CD14-positive monocyte (primary cell): ENCODE results near the gene SPATA13. TPM values are rescaled to one million over a fixed set of nuclear protein-coding genes. Genes with fewer than 3 reads are reported as not detected.
A peak's percentile ranks its signal among the peaks of the same experiment; 100 is the strongest.

Experiments
- DNase-seq, 3 donors: peaks; one replicate each; pipeline ENCODE4 v3.0.0-alpha.2; 2011 to 2022
- H2AFZ ChIP-seq: 2 replicates; pipeline ENCODE4 v1.6.0; 2012; ENCODE audit warnings: mild to moderate bottlenecking, low read depth, low read length, inconsistent platforms; ENCODE audit not compliant: insufficient read depth, poor library complexity, severe bottlenecking
- H3K27ac ChIP-seq, 2 donors: 1 replicate in 1 of 2; 2 replicates in 1 of 2; pipeline ENCODE4 v1.5.1; 2012 to 2013; ENCODE audit warnings: low read length in 2 of 2, control low read depth in 1 of 2, inconsistent platforms in 1 of 2, low read depth in 1 of 2, mild to moderate bottlenecking in 1 of 2
- H3K27me3 ChIP-seq, 2 donors: one replicate each; pipeline versions ENCODE4 v1.6.0 to v1.6.1; 2011 to 2013; ENCODE audit warnings: low read length in 2 of 2; ENCODE audit not compliant: control insufficient read depth in 2 of 2, insufficient read depth in 2 of 2
- H3K36me3 ChIP-seq, 2 donors: replicated peaks in 1 of 2; 1 replicate in 1 of 2; 2 replicates in 1 of 2; pipeline versions ENCODE4 v1.5.1 to v1.6.1; 2012 to 2013; ENCODE audit warnings: low read length in 2 of 2, control low read depth in 1 of 2, inconsistent platforms in 1 of 2, mild to moderate bottlenecking in 1 of 2; ENCODE audit not compliant: insufficient read depth in 2 of 2, control insufficient read depth in 1 of 2
- H3K4me1 ChIP-seq, 2 donors: 1 replicate in 1 of 2; 2 replicates in 1 of 2; pipeline versions ENCODE4 v1.5.1 to v1.6.1; 2012 to 2013; ENCODE audit warnings: low read length in 2 of 2, control low read depth in 1 of 2, inconsistent platforms in 1 of 2, mild to moderate bottlenecking in 1 of 2, moderate library complexity in 1 of 2; ENCODE audit not compliant: insufficient read depth in 2 of 2, control insufficient read depth in 1 of 2
- H3K4me2 ChIP-seq: replicated peaks from 2 replicates; pipeline ENCODE3; 2012; ENCODE audit warnings: low read length, moderate library complexity, mild to moderate bottlenecking; ENCODE audit not compliant: poor library complexity, severe bottlenecking; ENCODE audit errors: extremely low read depth
- H3K4me3 ChIP-seq, 3 experiments: fragments of 200-600 bp in 1 of 3; sonication (generic) in 1 of 3; replicated peaks in 1 of 3; 1 replicate in 2 of 3; 2 replicates in 1 of 3; pipeline ENCODE4 v1.5.1; 2011 to 2013; ENCODE audit warnings: low read length in 3 of 3, mild to moderate bottlenecking in 3 of 3, control low read depth in 2 of 3, low read depth in 2 of 3, inconsistent platforms in 1 of 3, moderate library complexity in 1 of 3
- H3K79me2 ChIP-seq: 2 replicates; pipeline ENCODE4 v1.6.0; 2012; ENCODE audit warnings: mild to moderate bottlenecking, control low read depth, inconsistent platforms, low read length, moderate library complexity; ENCODE audit not compliant: insufficient read depth
- H3K9ac ChIP-seq: 2 replicates; pipeline ENCODE4 v1.6.0; 2017; ENCODE audit warnings: low read length, mild to moderate bottlenecking; ENCODE audit not compliant: insufficient read depth, poor library complexity, severe bottlenecking
- H3K9me3 ChIP-seq, 2 donors: replicated peaks in 1 of 2; 1 replicate in 1 of 2; 2 replicates in 1 of 2; pipeline versions ENCODE4 v1.5.1 to v1.6.1; 2012 to 2013; ENCODE audit warnings: low read length in 2 of 2, control low read depth in 1 of 2; ENCODE audit not compliant: control insufficient read depth in 1 of 2, insufficient read depth in 1 of 2
- H4K20me1 ChIP-seq: 2 replicates; pipeline ENCODE4 v1.6.0; 2012; ENCODE audit warnings: mild to moderate bottlenecking, low read length, control low read depth, moderate library complexity; ENCODE audit not compliant: insufficient read depth
- H3K27ac Mint-ChIP-seq, 7 donors: one replicate each; pipeline ENCODE4 v1.8.0; 2020; ENCODE audit warnings: mild to moderate bottlenecking in 7 of 7, mixed read lengths in 7 of 7, moderate library complexity in 6 of 7, inconsistent platforms in 2 of 7
- H3K27me3 Mint-ChIP-seq, 3 donors: one replicate each; pipeline ENCODE4 v1.8.0; 2021 to 2022; ENCODE audit warnings: low read depth in 3 of 3, mild to moderate bottlenecking in 3 of 3, mixed read lengths in 3 of 3, moderate library complexity in 3 of 3, inconsistent platforms in 1 of 3
- H3K36me3 Mint-ChIP-seq, 2 donors: one replicate each; pipeline ENCODE4 v1.8.0; 2020; ENCODE audit warnings: mixed read lengths in 2 of 2, inconsistent platforms in 1 of 2, mild to moderate bottlenecking in 1 of 2
- H3K4me1 Mint-ChIP-seq: one replicate; pipeline ENCODE4 v1.8.0; 2020; ENCODE audit warnings: mild to moderate bottlenecking, mixed read lengths
- H3K4me3 Mint-ChIP-seq, 2 donors: one replicate each; pipeline ENCODE4 v1.8.0; 2020; ENCODE audit warnings: mild to moderate bottlenecking in 2 of 2, mixed read lengths in 2 of 2, moderate library complexity in 1 of 2
- H3K9me3 Mint-ChIP-seq, 7 donors: one replicate each; pipeline ENCODE4 v1.8.0; 2020 to 2022; ENCODE audit warnings: mixed read lengths in 7 of 7, mild to moderate bottlenecking in 6 of 7, moderate library complexity in 6 of 7, inconsistent platforms in 2 of 7
- CTCF ChIP-seq: fragments of 200-600 bp; IDR thresholded peaks from one replicate; pipeline ENCODE4 v1.8.0; 2022; ENCODE audit warnings: antibody characterized with exemption, mild to moderate bottlenecking
- WGBS: methylation state at CpG from one replicate; pipeline ENCODE4 v1.1.5; 2013; ENCODE audit warnings: missing lambda C conversion rate; ENCODE audit not compliant: insufficient coverage; 5-methylcytosine and 5-hydroxymethylcytosine counted together
- intact Hi-C, 2 donors: fragments of 100-400 bp; cut with micrococcal nuclease; formaldehyde crosslinking; loops; one replicate each; pipeline versions ENCODE4 v1.15.0 to v1.15.1; 2023
- polyA plus RNA-seq, 3 donors: library from polyadenylated mRNA; depleted of rRNA in 1 of 3; unstranded in 2 of 3; stranded (reverse) in 1 of 3; fragments of 300-500 nt in 2 of 3; fragments of >200 nt in 1 of 3; fragmentation: Illumina TruSeq in 2 of 3; gene quantifications; 1 replicate in 2 of 3; 2 replicates in 1 of 3; pipeline ENCODE4 v1.2.3, GENCODE V29; 2012 to 2021

Gene SPATA13
- polyA plus RNA-seq, 3 donors = 9.3 to 44.7 (median 11.6) TPM

DNA sequence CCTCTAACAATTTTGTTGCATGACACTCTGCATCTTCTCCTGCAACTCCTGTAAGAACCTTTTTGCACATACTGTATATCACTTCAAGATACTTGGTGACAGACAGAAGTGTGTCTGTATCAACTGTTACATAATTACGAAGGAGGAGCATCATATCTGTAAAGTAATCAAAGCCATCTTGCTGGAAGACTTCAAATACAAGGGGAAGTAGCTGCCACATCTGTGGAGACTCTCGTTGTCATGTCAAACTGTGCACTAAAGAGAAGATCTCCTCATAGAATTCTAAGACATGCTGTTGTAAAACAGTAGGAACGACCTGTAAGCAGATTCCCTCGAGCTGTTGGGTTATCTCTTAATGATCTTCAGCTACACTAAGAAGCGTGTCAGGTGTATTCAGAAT is 38.0 kb upstream of the SPATA13 start:
- no peak for TF ChIP-seq CTCF
- Histone ChIP-seq H2AFZ (no peak overlapping the region), H3K36me3 (no peaks in the 10 kb centered on the region), H3K27ac (no peak overlapping the region), H3K9me3 (no peaks in the 10 kb centered on the region), H3K27me3 (no peaks in the 10 kb centered on the region), H3K4me1 (peaks cover 0 to 2% of the 10 kb centered on the region in 2 donors), H4K20me1 (no peaks in the 10 kb centered on the region), H3K9ac (no peak overlapping the region), H3K4me3 (no peak overlapping the region), H3K4me2 (no peak overlapping the region), H3K79me2 (no peaks in the 10 kb centered on the region)
- Mint-ChIP-seq H3K27me3 (peaks cover 0 to 1% (median 0%) of the 10 kb centered on the region in 3 donors), H3K27ac (no peak overlapping the region), H3K36me3 (no peaks in the 10 kb centered on the region), H3K9me3 (no peaks in the 10 kb centered on the region), H3K4me3 (no peak overlapping the region), H3K4me1 (peaks cover 9% of the 10 kb centered on the region)
- DNase-seq = no peak
- intact Hi-C loops = no loop called here
- 93% methylated on average over 2 of the region's 5 CpGs for WGBS

- Histone ChIP-seq H3K27ac (no peak overlapping the region), H3K27me3 (no peaks in the 10 kb centered on the region), H3K9me3 (no peaks in the 10 kb centered on the region), H3K4me3 (no peak overlapping the region), H3K4me1 (peaks cover 0 to 2% of the 10 kb centered on the region in 2 donors), H2AFZ (no peak overlapping the region), H3K36me3 (no peaks in the 10 kb centered on the region), H4K20me1 (no peaks in the 10 kb centered on the region), H3K9ac (no peak overlapping the region), H3K79me2 (no peaks in the 10 kb centered on the region), H3K4me2 (no peak overlapping the region)
- no peak for TF ChIP-seq CTCF
- no peak overlapping the region for H3K4me3 Mint-ChIP-seq
- WGBS = no CpG with 5 or more reads among the region's 2 CpGs
- H3K4me1 Mint-ChIP-seq = peaks cover 9% of the 10 kb centered on the region
- H3K27me3 Mint-ChIP-seq = peaks cover 0 to 1% (median under 1%) of the 10 kb centered on the region in 3 donors
- DNase-seq = no peak
- no peaks in the 10 kb centered on the region for H3K36me3 Mint-ChIP-seq
- H3K9me3 Mint-ChIP-seq = no peaks in the 10 kb centered on the region
- H3K27ac Mint-ChIP-seq = peak overlapping the region in 1 of 7 donors; percentile 8
- intact Hi-C loops = no loop called here
Measured at GRCh38 chr13:24123761-24124160, 36.8 kb upstream of the SPATA13 start.
